K562 (cell line): Measurements from ENCODE around the gene ASCC1. TPM values are rescaled to one million over a fixed set of nuclear protein-coding genes. Genes with fewer than 3 reads are reported as not detected.

Experiments used
- BDP1 ChIP-seq: IDR thresholded peaks from 3 replicates; pipeline ENCODE4 v1.6.1; 2011; ENCODE audit not compliant: insufficient read length, insufficient read depth
- ESRRA ChIP-seq: fragments of 450-650 bp; IDR thresholded peaks from 2 replicates; pipeline ENCODE4 v1.6.1; 2014; ENCODE audit warnings: low read depth, mild to moderate bottlenecking, moderate library complexity, borderline replicate concordance
- GATAD2A ChIP-seq: fragments of 450-650 bp; IDR thresholded peaks from 2 replicates; pipeline ENCODE4 v1.6.1; 2017
- HDAC1 ChIP-seq, 2 experiments: fragments of 450-650 bp; IDR thresholded peaks; 2 replicates each; pipeline ENCODE4 v1.6.1; 2016 to 2017; ENCODE audit warnings: inconsistent platforms in 1 of 2, mild to moderate bottlenecking in 1 of 2, moderate library complexity in 1 of 2
- HDGF ChIP-seq: fragments of 450-650 bp; IDR thresholded peaks from 2 replicates; pipeline ENCODE4 v1.6.1; 2016
- HSF4 ChIP-seq: fragments of 250-450 bp; sonication (Bioruptor Pico); IDR thresholded peaks from 2 replicates; pipeline ENCODE4 v2.1.2; 2022; ENCODE audit warnings: mild to moderate bottlenecking, moderate library complexity, borderline replicate concordance
- JUND ChIP-seq, 2 experiments: IDR thresholded peaks; 2 replicates in 1 of 2; 3 replicates in 1 of 2; pipeline ENCODE4 v1.6.1; 2011; ENCODE audit warnings: borderline replicate concordance in 2 of 2, low read depth in 2 of 2, low read length in 2 of 2, improper control_type of control experiment in 1 of 2, missing biosample characterization in 1 of 2, missing genetic modification characterization in 1 of 2, missing genetic modification reagents in 1 of 2
- MTA1 ChIP-seq: fragments of 450-650 bp; IDR thresholded peaks from 2 replicates; pipeline ENCODE4 v1.6.1; 2017; ENCODE audit warnings: borderline replicate concordance
- NFIC ChIP-seq: fragments of 450-650 bp; IDR thresholded peaks from 2 replicates; pipeline ENCODE4 v1.6.1; 2017; ENCODE audit warnings: mild to moderate bottlenecking, inconsistent platforms
- NFRKB ChIP-seq: fragments of 450-650 bp; IDR thresholded peaks from 2 replicates; pipeline ENCODE4 v1.6.1; 2016; ENCODE audit warnings: low read depth
- PHF20 ChIP-seq: fragments of 450-650 bp; IDR thresholded peaks from 2 replicates; pipeline ENCODE4 v1.6.1; 2018; ENCODE audit not compliant: partially characterized antibody
- SREBF1 ChIP-seq: fragments of 150-350 bp; IDR thresholded peaks from 2 replicates; pipeline ENCODE4 v1.6.1; 2014; ENCODE audit warnings: antibody characterized with exemption, low read depth, low read length, borderline replicate concordance
- YY1 ChIP-seq, 3 experiments: IDR thresholded peaks; 2 replicates each; pipeline ENCODE4 v1.6.1; 2011; ENCODE audit warnings: low read length in 2 of 3, mild to moderate bottlenecking in 2 of 3, moderate library complexity in 2 of 3, borderline replicate concordance in 1 of 3, control low read depth in 1 of 3, low read depth in 1 of 3; ENCODE audit not compliant: insufficient read depth in 3 of 3, insufficient replicate concordance in 2 of 3, control insufficient read depth in 1 of 3, insufficient read length in 1 of 3; ENCODE audit errors: extremely low read depth in 1 of 3
- ZNF41 ChIP-seq: fragments of 250-450 bp; sonication (Bioruptor Pico); conservative IDR thresholded peaks from 2 replicates; pipeline ENCODE4 v1.4.0; 2020; ENCODE audit warnings: mild to moderate bottlenecking
- ZNF511 ChIP-seq: sonication (generic); formaldehyde crosslinking; IDR thresholded peaks from 2 replicates; pipeline ENCODE4 v1.8.0; 2022; ENCODE audit warnings: mild to moderate bottlenecking, missing genetic modification reagents
- ZSCAN32 ChIP-seq: fragments of 450-650 bp; formaldehyde crosslinking; IDR thresholded peaks from 2 replicates; pipeline ENCODE4 v1.4.0; 2020; ENCODE audit warnings: mild to moderate bottlenecking, moderate library complexity
- polyA plus RNA-seq, 8 experiments: library from polyadenylated mRNA; depleted of rRNA in 4 of 8; stranded (reverse) in 5 of 8; unstranded in 3 of 8; fragments of >200 nt; fragmentation: Nextera tagmentation in 2 of 8; fragmentation: Illumina TruSeq in 1 of 8; extraction: Ambion mirVana in 2 of 8; extraction: Trizol in 1 of 8; gene quantifications; 2 replicates each; pipeline versions ENCODE4 v1.2.1 to v1.2.3, GENCODE V29; 2011 to 2014; ENCODE audit warnings: inconsistent platforms in 1 of 8, missing spikeins in 1 of 8
- total RNA-seq, 7 experiments: library from RNA; depleted of rRNA in 6 of 7; stranded (reverse); fragments of >200 nt in 6 of 7; fragmentation: Illumina TruSeq in 2 of 7; extraction: Trizol in 2 of 7; gene quantifications; 2 replicates each; pipeline versions ENCODE4 v1.2.1 to v1.2.3, GENCODE V29; 2011 to 2021; ENCODE audit warnings: low replicate concordance in 1 of 7
- TF ChIP-seq, protein P1 (sequence below), 2 experiments: fragments of 250-450 bp in 1 of 2; fragments of 450-650 bp in 1 of 2; sonication (Bioruptor Pico) in 1 of 2; IDR thresholded peaks; 2 replicates each; pipeline versions ENCODE4 v1.6.1 to v1.8.0; 2016 to 2021; ENCODE audit warnings: mild to moderate bottlenecking in 2 of 2, moderate library complexity in 2 of 2, missing compliant biosample characterization in 1 of 2, missing genetic modification characterization in 1 of 2
- TF ChIP-seq, protein P2 (sequence below): fragments of 250-450 bp; sonication (Bioruptor Pico); IDR thresholded peaks from 2 replicates; pipeline ENCODE4 v1.4.0; 2020; ENCODE audit warnings: mild to moderate bottlenecking
- TF ChIP-seq, protein P3 (sequence below): fragments of 450-650 bp; IDR thresholded peaks from 2 replicates; pipeline ENCODE4 v1.6.1; 2017; ENCODE audit warnings: antibody characterized with exemption, mild to moderate bottlenecking

Gene ASCC1
- total and polyA plus RNA-seq, 9 of the 15 experiments (the other 6 are each of a cell fraction or from before 2014, with no cell fraction given), result 31.7 to 73.3 (median 52.8) TPM

- TF ChIP-seq ZNF511 (CRISPR knock-in tag) (peak; percentile 92), ESRRA (peak; percentile 74), NFIC (peak; percentile 77), GATAD2A (peak; percentile 58; the same call in 1 of the 2 replicates), YY1 (IDR thresholded peaks at IDR 0.05; ENCODE audit: borderline replicate concordance in 1 of 3, control insufficient read depth in 1 of 3, extremely low read depth in 1 of 3, insufficient read depth in 3 of 3, insufficient read length in 1 of 3, insufficient replicate concordance in 2 of 3, low read depth in 1 of 3, low read length in 2 of 3) (peak in 2 of 3 experiments; percentile 16 to 73), ZNF41 (peak; percentile 61; the same call in 1 of the 2 replicates), SREBF1 (0 out of 2 replicates have a peak, but pooled peaks have one; percentile 31), MTA1 (peak; percentile 54; the same call in 1 of the 2 replicates), HDGF (no peak), HSF4 (CRISPR knock-in tag) (no peak), HDAC1 (IDR thresholded peaks at IDR 0.05) (peak in 1 of 2 experiments; percentile 96; a peak in 2 of 4 replicates), NFRKB (peak; percentile 54; the same call in 1 of the 2 replicates), JUND (IDR thresholded peaks at IDR 0.05; ENCODE audit: borderline replicate concordance, low read depth, low read length) (peak; percentile 55), JUND (tag; IDR thresholded peaks at IDR 0.05; ENCODE audit: borderline replicate concordance, low read depth, low read length) (peak; percentile 22; the same call in 2 of the 3 replicates), PHF20 (peak; percentile 67), ZSCAN32 (no peak), BDP1 (no peak)
- TF ChIP-seq, protein P1, sequence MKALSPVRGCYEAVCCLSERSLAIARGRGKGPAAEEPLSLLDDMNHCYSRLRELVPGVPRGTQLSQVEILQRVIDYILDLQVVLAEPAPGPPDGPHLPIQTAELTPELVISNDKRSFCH (CRISPR knock-in tag; IDR thresholded peaks at IDR 0.05), result no peak
- TF ChIP-seq, protein P1 (tag; IDR thresholded peaks at IDR 0.05), result peak; percentile 77
- TF ChIP-seq, protein P2, sequence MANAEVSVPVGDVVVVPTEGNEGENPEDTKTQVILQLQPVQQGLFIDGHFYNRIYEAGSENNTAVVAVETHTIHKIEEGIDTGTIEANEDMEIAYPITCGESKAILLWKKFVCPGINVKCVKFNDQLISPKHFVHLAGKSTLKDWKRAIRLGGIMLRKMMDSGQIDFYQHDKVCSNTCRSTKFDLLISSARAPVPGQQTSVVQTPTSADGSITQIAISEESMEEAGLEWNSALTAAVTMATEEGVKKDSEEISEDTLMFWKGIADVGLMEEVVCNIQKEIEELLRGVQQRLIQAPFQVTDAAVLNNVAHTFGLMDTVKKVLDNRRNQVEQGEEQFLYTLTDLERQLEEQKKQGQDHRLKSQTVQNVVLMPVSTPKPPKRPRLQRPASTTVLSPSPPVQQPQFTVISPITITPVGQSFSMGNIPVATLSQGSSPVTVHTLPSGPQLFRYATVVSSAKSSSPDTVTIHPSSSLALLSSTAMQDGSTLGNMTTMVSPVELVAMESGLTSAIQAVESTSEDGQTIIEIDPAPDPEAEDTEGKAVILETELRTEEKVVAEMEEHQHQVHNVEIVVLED, result peak; percentile 97
- TF ChIP-seq, protein P3, sequence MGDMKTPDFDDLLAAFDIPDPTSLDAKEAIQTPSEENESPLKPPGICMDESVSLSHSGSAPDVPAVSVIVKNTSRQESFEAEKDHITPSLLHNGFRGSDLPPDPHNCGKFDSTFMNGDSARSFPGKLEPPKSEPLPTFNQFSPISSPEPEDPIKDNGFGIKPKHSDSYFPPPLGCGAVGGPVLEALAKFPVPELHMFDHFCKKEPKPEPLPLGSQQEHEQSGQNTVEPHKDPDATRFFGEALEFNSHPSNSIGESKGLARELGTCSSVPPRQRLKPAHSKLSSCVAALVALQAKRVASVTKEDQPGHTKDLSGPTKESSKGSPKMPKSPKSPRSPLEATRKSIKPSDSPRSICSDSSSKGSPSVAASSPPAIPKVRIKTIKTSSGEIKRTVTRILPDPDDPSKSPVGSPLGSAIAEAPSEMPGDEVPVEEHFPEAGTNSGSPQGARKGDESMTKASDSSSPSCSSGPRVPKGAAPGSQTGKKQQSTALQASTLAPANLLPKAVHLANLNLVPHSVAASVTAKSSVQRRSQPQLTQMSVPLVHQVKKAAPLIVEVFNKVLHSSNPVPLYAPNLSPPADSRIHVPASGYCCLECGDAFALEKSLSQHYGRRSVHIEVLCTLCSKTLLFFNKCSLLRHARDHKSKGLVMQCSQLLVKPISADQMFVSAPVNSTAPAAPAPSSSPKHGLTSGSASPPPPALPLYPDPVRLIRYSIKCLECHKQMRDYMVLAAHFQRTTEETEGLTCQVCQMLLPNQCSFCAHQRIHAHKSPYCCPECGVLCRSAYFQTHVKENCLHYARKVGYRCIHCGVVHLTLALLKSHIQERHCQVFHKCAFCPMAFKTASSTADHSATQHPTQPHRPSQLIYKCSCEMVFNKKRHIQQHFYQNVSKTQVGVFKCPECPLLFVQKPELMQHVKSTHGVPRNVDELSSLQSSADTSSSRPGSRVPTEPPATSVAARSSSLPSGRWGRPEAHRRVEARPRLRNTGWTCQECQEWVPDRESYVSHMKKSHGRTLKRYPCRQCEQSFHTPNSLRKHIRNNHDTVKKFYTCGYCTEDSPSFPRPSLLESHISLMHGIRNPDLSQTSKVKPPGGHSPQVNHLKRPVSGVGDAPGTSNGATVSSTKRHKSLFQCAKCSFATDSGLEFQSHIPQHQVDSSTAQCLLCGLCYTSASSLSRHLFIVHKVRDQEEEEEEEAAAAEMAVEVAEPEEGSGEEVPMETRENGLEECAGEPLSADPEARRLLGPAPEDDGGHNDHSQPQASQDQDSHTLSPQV, result peak; percentile 56; the same call in 1 of the 2 replicates
Measured at GRCh38 chr10:72215611-72216549, at the start of gene ASCC1, which contains the start of gene ANAPC16 (continued).
